EL (cell line): ENCODE data around the gene VDR.

Experiments
- DNase-seq: peaks from one replicate; pipeline ENCODE4 v3.0.0-alpha.2; 2016

VDR gene

GRCh38 chr12:47808574-47809365, 96.0 kb downstream of the VDR start:
- DNase-seq = peak; percentile 74

DNA sequence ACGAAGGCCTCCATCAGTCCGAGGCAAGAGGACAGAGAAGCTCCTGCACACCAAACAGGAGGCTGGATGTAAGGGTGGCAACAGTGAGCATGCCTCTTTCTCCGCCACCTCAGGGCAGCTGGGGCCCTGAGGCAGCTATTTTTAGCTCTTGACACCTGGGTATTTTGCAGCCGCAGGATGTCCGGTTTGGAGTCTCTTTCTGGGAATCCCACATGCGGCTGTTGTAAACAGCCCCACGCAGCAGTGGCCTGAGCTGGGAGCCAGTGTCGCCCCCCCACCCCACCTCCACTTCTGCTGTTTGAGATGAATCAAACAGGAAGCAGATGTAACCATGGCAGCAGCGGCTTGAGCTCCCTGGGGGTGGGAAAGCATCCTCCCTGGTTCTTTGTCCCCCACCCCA, 96.7 kb downstream of the VDR start:
- DNase-seq = peak; percentile 27

GRCh38 chr12:47807338-47807737, 97.5 kb downstream of the VDR start:
- no peak for DNase-seq

DNA sequence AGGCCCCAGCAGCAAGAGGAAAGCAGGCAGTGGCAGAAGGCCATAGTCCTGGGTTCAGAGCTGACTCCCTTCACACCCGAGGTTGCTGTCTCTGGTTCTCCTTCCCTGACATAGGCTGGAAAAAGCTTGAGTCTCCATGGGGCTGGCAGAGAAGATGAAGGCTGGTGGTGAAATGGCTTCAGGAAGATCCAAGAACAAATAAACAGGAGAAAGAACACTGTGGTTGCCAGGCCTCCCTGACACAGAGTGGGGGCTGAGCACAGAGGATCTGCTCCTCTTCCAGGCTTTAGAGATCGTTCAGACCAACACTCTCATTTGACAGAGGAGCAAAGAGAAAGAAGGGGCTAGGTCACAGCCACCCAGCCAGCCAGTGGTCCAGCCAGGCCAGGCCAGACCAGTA, 99.4 kb downstream of the VDR start:
- no peak for DNase-seq

DNA sequence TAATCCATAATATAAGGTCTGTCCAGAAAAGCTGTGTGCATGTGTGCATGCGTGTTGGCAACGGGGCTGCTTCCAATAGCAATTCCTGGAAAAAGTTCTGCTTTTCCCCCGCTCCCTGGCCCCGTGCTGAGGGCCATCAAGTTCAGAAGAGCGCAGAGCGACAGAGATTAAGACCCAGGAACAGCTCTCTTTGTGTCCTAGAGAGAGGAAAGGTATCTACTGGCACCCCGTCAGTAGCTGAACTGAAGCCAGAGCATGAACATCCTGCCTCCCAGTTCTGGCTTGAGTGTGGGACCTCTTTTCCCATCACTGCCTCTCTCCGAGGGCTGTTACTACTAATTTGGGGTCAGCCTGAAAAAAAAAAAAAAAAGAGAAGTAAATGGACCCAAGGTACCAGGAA, 100.6 kb downstream of the VDR start:
- DNase-seq = no peak

DNA sequence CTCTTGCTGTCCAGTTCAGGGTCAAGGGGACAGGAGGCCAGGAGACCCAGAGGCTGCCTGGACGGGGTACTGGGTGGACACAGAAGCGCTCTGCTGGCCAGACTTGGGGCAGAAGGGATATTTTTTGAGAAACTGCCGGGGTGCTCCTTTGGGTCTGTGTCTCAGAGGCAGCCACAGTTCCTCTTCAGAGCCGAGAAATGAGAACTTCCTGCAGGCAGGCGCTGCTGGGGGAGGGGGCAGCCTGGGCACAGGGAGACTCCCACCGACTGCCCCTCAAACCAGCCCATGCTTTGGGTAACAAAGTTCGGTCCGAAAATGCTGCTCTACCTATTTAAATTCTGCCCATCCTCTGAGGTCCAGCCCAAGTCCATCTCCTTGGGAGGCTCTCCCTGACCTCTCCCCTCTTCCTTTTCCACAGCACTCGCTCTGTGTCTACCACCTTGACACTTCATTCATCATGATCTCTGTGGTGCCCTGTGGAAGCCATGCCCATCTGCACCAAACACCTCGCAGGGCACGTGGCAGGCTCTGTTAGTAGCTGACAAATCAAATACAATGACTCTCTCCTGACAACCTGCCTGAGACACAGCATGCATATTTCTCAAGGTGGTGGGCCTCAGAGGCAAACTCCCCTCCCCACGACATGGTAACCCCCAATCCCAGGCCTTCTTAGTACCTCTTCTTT, 101.5 kb downstream of the VDR start:
- no peak for DNase-seq

DNA sequence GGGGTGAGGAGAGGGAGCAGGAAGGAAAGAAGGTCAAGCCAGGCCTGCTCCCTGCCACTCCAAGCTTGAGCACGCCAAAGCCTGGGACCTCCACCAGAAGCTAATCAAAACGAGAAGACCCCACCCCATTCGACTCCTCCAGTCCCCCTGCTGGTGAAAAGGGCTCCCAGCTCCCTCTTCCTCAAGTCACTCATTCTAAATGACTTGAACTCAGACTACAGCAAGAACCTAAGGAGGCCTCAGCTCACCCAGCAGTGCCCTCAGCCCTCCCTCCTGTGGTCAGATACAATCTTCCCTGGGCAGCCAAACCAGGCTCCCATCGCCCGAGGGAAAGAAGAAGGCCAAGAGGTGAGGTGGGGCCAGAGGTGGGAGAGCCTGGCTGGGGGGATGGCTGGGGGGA, 102.5 kb downstream of the VDR start:
- no peak for DNase-seq

DNA sequence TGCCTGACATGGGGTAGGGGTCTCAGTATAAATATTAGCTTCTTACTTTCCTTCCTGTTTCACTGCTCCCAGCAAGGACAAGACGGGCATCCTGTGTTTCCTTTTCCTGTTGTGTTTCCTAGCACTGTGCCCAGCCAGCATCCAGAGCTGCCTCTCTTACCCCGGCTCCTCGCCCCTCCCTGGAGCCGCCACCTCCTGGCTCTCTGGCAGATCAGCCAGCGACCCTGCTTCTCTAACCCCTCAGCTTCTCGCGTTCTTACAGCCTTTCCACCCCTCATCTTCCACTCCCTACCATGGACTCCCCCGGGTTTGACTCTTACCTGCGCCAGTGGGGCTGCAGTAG, 102.9 kb downstream of the VDR start:
- no peak for DNase-seq

DNA sequence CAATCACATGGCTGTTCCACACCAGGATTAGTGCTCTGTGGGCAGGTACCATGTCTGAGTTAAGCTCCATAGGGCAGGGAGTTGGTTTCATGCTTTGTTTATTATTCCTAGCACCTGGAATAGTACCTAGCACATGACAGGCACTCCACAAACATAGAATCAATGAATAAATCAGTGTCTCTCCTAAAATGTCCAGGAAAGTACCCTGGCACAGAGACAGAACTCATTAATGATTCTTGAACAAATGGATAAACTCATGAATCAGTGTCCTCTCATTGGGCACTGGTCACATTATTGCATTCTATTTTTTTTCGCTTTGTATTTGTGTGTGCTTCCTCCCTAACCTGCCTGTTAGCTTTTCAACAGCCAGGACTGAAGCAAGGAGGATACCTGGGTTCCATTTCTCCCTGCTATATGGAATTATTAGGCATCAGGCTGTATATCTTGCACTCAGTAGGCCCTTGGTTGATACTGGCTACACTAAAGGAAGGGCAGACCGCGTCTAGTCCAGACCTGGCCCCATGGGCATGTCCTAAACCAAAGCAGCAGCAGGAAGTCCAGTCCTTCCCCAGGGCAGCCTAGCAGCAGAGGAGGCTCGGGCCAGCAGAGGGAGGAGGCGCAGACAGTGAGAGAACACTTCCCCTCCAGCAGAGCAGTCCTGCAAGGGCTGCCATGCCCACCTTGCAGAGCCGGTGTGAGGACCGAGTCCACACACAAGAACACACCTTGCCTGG, 103.5 kb downstream of the VDR start:
- DNase-seq = no peak

DNA sequence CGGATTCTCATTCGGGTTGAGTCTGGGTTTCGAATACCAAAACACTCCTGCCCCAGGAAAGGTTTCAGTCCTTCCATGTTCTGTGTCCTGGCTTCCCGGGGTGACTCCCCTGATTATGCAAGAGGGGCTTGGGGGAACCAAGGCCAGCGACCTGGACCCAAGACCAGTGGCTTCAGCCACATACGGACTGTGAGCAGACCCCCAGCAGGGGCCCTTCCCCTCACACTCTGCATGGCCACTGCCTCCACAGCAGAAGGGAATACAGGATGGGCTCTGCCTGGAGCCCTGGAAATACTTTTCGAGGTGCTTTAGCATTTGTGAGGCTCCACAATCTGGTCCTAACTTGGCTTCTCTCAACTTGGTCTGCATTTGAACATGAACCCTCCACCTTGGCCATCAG, 104.2 kb downstream of the VDR start:
- DNase-seq = no peak

- no peak for DNase-seq
These were observed 105.3 kb downstream of the VDR start for GRCh38 chr12:47799357-47799955.

DNA sequence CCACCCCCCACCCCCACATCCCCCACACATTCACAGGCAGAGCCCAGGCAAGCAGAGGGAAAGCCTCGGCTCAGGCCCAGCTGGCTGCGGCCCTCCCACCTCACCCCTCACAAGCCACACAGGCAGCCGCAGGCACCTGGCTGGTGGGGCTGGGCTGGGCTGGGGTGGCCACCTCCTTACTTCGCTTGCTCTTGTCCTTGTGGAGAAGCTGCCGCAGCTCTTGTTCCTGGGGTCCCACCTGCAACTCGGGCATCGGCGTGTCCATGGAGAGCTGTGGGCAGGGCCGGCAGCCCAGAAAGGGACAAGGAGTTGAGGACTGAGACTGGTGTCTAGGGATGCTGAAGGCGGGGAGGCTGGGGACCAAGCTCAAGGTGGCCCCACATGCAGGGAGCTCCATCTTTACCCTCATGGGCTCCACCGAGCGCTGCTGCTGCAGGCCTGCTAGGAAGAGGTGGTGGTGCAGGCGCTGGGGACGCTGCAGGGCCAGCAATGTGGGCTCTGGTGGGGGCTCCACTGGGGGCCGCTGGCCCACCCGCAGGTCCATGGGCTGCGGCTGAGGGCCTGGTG, 106.3 kb downstream of the VDR start:
- DNase-seq = no peak

DNA sequence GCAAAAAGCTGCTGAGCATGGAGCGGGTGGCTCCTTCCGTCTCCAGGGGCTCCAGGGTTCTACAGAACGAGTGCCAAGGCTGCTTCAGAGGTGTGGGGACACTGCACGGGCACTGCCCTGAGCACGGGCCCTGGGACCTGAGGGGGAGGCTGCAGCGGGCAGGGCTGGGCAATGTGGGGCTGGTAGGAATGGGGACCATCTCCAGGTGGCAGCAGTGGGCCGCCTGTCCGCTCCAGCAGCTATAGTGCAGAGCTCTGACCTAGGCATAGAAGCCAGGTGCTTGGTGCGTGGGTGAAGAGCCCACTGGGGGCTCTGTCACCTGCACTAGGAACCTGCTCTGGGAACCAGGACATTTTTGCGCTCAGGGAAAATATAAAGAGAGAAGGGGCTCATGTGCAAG, 107.4 kb downstream of the VDR start:
- no peak for DNase-seq

GRCh38 chr12:47795814-47796411, 108.9 kb downstream of the VDR start:
- no peak for DNase-seq

GRCh38 chr12:47795121-47795813, 109.5 kb downstream of the VDR start:
- no peak for DNase-seq

GRCh38 chr12:47794679-47795078, 110.1 kb downstream of the VDR start:
- DNase-seq = no peak

- no peak for DNase-seq
These were observed 111.6 kb downstream of the VDR start for GRCh38 chr12:47793015-47793681.

- DNase-seq = no peak
These were observed 112.9 kb downstream of the VDR start for GRCh38 chr12:47791874-47792273.
